ENCODE data around the gene MSI2. TPM values are rescaled to one million over a fixed set of nuclear protein-coding genes. Genes with fewer than 3 reads are reported as not detected.
A peak's percentile ranks its signal among the peaks of the same experiment; 100 is the strongest.
"Not testable (repeated sequence)": the region's sequence is repeated elsewhere in the genome, so short reads cannot be mapped to it uniquely, and the experiment has no call there.

Gene MSI2
- total RNA-seq, 1 donor from 2014 or later = 75.5 TPM

DNA sequence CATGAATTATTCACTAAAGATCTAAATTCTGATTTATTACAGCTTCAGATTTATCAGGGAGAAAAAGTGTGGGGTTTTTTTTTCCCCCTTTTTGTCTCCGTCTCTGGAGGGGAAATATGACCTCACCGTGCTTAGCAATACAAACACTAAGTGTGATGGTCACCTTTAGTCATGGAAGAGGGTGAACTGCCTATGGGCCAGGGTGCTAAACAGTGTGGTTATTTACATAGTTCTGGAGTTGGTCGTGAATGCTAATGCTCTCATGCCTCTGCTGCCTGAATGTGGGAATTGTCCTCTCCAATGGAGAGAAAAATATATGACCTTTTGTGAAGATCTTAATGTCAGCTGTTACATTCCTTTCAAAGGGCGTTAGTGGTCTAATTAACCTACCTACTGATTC is 44.8 kb upstream of the MSI2 start:
- no peaks in the 10 kb centered on the region for H3K36me3 Mint-ChIP-seq (ENCODE audit: unreplicated experiment)
- peaks cover 16% of the 10 kb centered on the region for H3K9me3 Mint-ChIP-seq (ENCODE audit: unreplicated experiment)
- no peak overlapping the region for H3K27ac Mint-ChIP-seq (ENCODE audit: unreplicated experiment)
- no peak overlapping the region for H3K4me3 Mint-ChIP-seq (ENCODE audit: unreplicated experiment)
- peaks cover 14% of the 10 kb centered on the region for H3K27me3 Mint-ChIP-seq (ENCODE audit: unreplicated experiment)
- DNase-seq (ENCODE audit: extremely low spot score, unreplicated experiment) = no peak
- H3K4me1 Mint-ChIP-seq (ENCODE audit: unreplicated experiment) = peaks cover 23% of the 10 kb centered on the region
- TF ChIP-seq, protein P1, sequence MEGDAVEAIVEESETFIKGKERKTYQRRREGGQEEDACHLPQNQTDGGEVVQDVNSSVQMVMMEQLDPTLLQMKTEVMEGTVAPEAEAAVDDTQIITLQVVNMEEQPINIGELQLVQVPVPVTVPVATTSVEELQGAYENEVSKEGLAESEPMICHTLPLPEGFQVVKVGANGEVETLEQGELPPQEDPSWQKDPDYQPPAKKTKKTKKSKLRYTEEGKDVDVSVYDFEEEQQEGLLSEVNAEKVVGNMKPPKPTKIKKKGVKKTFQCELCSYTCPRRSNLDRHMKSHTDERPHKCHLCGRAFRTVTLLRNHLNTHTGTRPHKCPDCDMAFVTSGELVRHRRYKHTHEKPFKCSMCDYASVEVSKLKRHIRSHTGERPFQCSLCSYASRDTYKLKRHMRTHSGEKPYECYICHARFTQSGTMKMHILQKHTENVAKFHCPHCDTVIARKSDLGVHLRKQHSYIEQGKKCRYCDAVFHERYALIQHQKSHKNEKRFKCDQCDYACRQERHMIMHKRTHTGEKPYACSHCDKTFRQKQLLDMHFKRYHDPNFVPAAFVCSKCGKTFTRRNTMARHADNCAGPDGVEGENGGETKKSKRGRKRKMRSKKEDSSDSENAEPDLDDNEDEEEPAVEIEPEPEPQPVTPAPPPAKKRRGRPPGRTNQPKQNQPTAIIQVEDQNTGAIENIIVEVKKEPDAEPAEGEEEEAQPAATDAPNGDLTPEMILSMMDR (IDR thresholded peaks at IDR 0.05) = no peak

DNA sequence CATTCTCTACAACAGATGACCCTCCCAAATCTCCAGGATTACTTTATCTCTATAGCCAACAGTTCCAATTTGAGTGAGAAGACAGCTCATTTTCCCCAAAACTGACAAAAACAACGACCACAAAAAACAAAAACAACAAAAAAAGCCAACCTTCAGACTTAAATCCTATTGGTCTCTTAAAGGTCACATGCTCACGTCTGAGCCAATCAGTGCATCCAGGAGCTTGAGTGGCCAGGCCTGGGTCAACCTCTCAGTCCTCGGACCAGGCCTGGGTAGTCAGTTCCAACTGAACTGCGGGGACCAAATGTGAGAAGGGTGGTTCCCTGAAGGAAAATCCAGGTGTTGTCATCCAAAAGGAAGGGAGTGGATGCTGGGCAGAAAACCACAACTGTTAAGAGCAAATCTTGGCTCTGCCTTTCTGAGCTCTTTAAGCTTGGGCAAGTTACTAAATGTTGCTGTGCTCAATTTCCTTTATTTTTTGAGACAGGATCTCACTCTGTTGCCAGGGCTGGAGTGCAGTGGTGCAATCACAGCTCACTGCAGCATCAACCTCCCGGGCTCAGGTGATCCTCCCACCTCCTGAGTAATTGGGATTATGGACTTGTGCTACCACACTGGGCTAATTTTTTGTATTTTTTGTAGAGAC is 43.0 kb upstream of the MSI2 start:
- no peak overlapping the region for H3K27ac Mint-ChIP-seq (ENCODE audit: unreplicated experiment)
- no peak overlapping the region for H3K4me3 Mint-ChIP-seq (ENCODE audit: unreplicated experiment)
- H3K36me3 Mint-ChIP-seq (ENCODE audit: unreplicated experiment) = no peaks in the 10 kb centered on the region
- H3K27me3 Mint-ChIP-seq (ENCODE audit: unreplicated experiment) = peaks cover 12% of the 10 kb centered on the region
- DNase-seq (ENCODE audit: extremely low spot score, unreplicated experiment) = no peak
- peaks cover 6% of the 10 kb centered on the region for H3K9me3 Mint-ChIP-seq (ENCODE audit: unreplicated experiment)
- TF ChIP-seq, protein P1 (IDR thresholded peaks at IDR 0.05) = no peak
- H3K4me1 Mint-ChIP-seq (ENCODE audit: unreplicated experiment) = peaks cover 23% of the 10 kb centered on the region

DNA sequence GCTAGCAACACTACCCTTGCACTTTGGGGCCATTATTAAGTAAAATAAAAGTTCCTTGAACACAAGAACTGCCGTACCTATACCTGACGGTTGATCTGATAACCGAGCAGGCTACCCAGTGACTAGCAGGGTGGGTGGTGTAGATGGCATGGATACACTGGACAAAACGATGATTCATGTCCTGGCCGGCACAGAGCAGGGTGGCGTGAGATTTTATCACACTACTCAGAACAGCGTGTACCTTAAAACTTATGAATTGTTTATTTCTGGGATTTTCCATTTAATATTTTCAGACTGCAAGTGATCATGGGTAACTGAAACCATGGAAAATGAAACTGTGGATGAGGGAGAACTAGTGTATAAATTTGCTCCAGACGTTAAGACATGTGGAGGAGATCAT is 41.0 kb upstream of the MSI2 start:
- no peak for DNase-seq (ENCODE audit: extremely low spot score, unreplicated experiment)
- peak overlapping the region; percentile 5 for H3K27ac Mint-ChIP-seq (ENCODE audit: unreplicated experiment)
- TF ChIP-seq, protein P1 (IDR thresholded peaks at IDR 0.05) = no peak
- no peaks in the 10 kb centered on the region for H3K9me3 Mint-ChIP-seq (ENCODE audit: unreplicated experiment)
- peaks cover 22% of the 10 kb centered on the region for H3K27me3 Mint-ChIP-seq (ENCODE audit: unreplicated experiment)
- no peak overlapping the region for H3K4me3 Mint-ChIP-seq (ENCODE audit: unreplicated experiment)
- H3K36me3 Mint-ChIP-seq (ENCODE audit: unreplicated experiment) = no peaks in the 10 kb centered on the region
- H3K4me1 Mint-ChIP-seq (ENCODE audit: unreplicated experiment) = peaks cover 20% of the 10 kb centered on the region

DNA sequence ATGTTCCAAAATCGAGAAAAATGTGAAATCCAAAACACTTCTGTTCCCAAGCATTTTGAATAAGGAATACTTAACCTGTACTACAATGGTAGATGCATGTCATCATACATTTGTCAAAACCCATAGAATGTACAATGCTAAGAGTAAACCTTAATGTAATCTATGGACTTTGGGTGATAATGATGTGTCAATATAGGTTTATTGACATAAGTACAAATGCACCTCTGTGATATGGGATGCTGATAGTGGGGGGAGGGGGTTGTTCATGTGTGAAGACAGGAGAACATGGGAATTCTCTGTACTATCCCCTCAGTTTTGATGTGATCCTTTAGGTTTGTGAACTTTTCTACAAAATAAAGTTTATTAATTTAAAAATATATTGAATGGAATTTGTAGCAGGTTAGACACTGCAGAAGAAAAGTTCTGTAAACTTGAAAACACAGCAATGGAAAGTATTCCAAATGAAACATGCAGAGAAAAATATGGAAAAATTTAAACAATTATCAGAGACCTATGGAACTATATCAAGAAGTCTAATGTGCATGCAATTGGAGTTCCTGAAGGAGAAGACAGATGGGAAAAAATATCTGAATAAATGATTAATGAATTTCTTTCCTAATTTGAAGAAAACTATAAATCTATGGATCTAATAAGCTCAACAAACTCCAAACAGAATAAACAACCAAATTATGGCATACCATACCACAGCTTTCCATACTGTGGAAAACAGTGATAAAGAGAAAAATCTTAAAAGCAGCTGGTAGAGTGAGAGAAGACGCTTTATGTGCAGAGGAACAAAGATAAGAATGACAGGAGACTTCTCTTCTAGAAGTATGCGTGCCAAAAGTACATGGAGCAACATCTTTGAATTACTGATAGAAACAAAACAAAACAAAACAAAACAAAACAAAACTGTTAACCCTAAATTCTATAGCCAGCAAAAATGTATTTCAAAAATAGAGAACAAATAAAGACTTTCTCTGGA is 34.7 kb upstream of the MSI2 start:
- Mint-ChIP-seq H3K27me3 (ENCODE audit: unreplicated experiment) (peaks cover 27% of the 10 kb centered on the region), H3K4me1 (ENCODE audit: unreplicated experiment) (no peaks in the 10 kb centered on the region), H3K9me3 (ENCODE audit: unreplicated experiment) (peaks cover 13% of the 10 kb centered on the region), H3K4me3 (ENCODE audit: unreplicated experiment) (no peak overlapping the region), H3K27ac (ENCODE audit: unreplicated experiment) (no peak overlapping the region), H3K36me3 (ENCODE audit: unreplicated experiment) (peaks cover 1% of the 10 kb centered on the region)
- DNase-seq (ENCODE audit: extremely low spot score, unreplicated experiment) = no peak
- TF ChIP-seq, protein P1 (IDR thresholded peaks at IDR 0.05) = no peak

DNA sequence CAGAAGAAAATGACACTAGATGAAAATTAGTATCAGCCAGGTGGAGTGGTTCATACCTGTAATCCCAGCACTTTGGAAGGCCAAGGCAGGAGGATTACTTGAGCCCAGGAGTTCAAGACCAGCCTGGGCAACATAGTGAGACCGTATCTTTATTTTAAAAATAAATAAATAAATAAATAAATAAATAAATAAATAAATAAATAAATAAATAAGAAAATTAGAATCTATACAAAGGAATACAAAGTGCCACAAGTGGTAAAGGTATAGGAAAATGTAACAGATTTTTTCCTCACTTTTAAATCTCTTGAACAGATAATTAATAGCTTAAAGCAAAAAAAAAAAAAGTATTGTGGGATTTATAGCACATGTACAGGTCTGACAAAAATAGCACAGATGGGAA is 33.9 kb upstream of the MSI2 start:
- H3K36me3 Mint-ChIP-seq (ENCODE audit: unreplicated experiment); H3K4me1 Mint-ChIP-seq (ENCODE audit: unreplicated experiment); DNase-seq (ENCODE audit: extremely low spot score, unreplicated experiment); H3K4me3 Mint-ChIP-seq (ENCODE audit: unreplicated experiment); H3K27ac Mint-ChIP-seq (ENCODE audit: unreplicated experiment): not testable (repeated sequence)
- peaks cover 33% of the 10 kb centered on the region for H3K27me3 Mint-ChIP-seq (ENCODE audit: unreplicated experiment)
- H3K9me3 Mint-ChIP-seq (ENCODE audit: unreplicated experiment) = peaks cover 13% of the 10 kb centered on the region

All from osteocyte (in vitro differentiated cells).